HCEC 1CT (cell line): ENCODE measurements around the gene HDGFL2.
"Not testable (repeated sequence)": the region's sequence is repeated elsewhere in the genome, so short reads cannot be mapped to it uniquely, and the experiment has no call there.

Experiments used
- DNase-seq: peaks from one replicate; pipeline ENCODE4 v3.0.0-alpha.2; 2017

The HDGFL2 gene

DNA sequence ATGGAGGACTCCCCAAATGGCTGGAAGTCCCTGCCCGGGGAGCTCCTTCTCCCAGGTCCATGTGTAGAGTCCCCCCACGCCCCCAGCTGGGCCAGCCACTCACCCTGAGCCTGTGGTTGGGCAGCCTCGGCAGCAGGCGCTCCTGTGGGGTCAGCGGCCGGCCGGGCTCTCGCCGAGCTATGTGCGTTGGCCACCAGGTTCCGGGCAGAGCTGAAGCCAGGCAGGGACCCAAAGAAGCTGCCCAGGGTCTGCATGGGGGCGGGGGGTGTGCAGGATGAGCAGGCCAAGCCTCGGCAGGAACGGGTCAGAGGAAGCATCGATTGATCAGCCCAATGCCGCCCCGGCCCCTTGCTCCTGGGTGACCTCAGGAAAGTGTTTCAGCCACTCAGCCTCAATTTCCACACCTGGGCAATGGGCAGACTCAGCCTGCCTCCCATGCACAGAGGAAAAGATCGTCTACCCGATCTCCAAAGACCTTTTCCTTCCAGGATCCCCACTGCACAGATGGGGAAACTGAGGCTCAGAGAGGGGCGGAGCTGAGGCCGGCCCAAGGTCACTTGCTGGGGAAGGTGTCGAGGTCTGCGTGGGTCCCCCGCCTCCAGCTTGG lies 45.5 kb downstream of the HDGFL2 start:
- no peak for DNase-seq

DNA sequence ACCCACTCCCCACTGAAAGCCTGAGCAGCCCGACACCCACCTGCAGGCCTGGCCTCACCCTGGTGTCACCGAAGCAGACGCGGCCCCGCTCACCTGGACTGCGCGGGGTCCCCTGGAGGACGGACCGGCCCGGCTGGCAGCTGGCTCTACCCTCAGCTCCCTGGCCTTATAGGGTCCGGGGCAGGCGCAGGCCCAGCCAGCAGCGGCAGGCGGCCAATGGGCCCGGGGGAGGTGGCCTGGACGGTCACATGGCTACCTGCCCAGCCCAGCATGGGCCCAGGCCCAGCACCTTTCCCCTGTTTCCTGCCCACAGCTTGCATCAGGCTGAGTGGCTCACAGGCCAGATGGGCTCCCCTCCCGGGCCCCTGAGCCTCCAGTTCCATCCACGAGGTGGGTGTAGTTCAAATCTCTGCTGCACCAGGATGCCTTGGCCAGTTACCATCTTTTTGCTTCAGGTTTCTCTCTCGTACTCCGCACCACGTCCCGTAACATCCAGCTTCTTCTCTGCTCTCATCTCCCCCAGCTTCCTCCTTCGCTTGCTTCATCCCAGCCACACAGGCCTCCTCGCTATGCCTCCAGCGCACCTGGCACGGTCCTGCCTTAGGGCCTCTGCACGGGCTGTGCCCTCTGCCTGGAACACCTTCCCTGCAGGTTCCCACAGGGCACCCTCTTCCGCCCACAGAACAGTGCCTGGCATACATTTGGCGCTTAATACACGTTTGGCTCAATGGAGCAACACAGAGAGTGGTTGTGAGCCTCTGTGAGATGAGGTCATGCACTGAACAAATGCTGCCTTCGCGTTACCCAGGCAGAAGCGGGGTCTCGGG lies 46.5 kb downstream of the HDGFL2 start, which contains the start of gene PLIN4:
Gene PLIN4 (minus strand): TSS at position 142 of the 827 bp plus-strand sequence. CDS start 214 bp downstream, outside the sequence.
- peak; percentile 15 for DNase-seq

DNA sequence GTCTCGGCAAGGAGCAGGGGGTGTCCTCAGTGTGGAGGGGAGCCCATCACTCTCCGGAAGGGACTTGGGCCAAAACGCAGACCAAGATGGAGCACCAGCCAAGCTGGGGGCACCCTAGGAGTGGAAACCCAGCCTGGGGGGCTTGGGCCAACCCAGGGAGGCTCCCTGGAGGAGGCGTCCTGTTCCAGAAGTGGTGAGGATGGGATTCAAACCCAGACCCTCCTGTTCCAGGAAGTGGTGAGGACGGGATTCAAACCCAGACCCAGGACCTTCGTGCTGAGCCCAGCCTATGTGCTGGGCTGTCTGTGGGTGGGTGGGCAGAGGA lies 47.0 kb downstream of the HDGFL2 start:
- DNase-seq: no peak

DNA sequence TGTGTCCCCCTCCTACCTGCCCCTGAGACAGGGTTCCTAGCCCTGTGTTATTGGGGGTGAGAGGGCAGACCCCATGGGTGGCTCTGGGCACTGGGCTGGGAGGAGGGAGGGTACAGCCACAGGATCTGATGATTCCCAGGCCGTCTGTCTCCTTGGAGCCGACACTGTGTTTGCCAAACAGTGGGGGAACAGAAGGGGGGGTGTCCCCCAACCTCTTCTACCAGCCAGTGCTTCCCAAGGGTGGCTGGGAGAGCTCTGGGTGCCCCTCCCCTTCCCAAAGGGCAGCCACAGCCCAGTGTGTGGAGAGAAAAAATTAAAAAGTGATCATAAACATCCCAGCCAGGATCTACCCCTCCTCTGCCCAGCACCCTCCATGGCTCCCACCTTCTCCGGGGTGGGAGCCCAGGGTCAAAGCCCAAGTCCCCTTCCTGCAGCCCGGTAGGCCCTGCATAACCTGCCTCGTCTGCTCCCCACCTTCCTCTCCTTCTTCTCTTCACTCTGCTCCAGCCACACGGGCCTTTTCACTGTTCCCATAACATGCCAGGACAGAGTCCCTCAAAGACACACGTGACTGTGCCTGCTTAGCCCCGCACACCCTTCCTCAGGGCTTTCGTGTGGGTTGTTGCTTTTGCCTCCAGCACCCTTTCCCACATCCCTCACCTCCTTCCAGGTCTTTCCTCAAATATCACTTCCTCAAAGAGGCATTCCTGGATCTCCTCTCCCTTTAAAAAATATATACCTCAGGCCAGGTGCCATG lies 47.6 kb downstream of the HDGFL2 start:
- DNase-seq: no peak

DNA sequence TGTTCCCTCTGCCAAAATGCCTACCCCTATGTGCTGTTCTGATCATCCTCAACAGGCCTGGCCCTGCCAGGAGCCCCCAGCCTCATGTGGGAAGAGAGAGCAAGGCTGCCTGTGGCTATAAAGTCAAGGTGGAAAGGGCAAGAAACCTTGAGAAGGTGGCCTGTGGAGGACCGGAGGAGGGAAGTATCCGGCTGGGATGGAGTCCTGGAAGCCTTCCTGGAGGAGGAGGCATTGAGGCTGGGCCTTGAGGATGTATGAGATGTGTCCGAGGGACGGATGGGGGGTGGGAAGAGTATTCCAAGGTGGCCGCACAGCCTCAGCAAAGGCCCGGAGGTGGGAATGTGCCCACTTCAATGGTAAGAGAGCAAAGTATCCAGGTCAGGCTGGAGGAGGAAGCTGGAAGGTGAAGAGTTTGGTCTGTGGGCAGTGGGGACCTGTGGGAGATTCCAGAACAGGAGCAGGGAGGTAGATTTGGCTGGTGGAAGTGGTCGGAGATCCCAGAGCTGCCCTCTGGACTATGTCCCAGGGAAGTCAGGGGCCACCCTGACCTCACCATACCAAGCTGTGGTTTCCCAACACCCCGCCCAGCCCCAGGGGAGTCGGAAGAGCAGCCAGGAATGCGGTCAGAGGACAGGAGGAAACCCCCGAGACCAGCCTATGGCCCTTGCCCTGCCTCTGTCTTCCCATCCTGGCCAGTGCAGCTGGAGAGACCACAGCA lies 49.2 kb downstream of the HDGFL2 start:
- no peak for DNase-seq

DNA sequence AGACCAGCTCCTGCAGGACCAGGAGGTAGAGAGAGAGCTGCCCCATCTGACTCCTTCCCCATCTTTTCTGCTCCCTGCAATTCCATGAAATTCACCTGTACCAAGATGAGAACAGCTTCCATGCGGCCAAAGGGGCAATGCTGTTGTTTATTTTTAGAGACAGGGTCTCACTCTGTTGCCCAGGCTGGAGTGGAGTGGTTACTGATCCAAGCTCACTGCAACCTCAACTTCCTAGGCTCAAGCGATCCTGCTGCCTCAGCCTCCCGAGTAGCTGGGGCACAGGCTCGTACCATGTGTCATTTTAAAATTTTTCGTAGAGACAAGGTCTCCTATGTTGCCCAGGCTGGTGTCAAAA lies 49.8 kb downstream of the HDGFL2 start:
- no peak for DNase-seq

DNA sequence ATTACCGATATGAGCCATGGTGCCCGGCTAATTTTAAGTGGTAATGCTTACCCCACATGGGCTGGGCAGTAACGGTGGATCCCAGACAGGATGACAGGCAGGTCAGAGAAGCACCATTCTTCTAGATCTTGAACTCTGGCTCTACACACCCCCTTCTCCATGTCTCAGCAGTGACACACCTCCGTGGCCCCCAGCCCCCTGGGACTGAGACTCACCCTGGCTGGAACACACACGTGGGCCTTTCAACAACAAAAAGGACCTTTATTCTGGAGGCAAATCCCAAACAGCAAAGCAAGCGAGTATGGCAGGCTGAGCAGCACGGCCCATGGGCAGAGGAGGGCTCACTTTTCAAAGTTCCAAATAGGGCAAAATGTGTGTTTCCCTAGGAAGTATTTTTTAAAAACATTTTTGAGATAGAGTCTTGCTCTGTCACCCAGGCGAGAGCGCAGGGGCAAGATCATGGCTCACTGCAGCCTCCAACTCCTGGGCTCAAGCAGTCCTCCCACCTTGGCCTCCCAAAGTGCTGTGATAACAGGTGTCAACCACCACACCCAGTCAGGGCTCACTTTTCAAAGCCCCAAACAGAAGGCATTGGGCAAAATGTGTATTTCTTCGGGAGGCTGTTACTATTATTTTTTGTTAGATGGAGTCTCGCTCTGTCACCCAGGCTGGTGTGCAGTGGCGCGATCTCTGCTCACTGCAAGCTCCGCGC lies 50.4 kb downstream of the HDGFL2 start:
- no peak for DNase-seq

DNA sequence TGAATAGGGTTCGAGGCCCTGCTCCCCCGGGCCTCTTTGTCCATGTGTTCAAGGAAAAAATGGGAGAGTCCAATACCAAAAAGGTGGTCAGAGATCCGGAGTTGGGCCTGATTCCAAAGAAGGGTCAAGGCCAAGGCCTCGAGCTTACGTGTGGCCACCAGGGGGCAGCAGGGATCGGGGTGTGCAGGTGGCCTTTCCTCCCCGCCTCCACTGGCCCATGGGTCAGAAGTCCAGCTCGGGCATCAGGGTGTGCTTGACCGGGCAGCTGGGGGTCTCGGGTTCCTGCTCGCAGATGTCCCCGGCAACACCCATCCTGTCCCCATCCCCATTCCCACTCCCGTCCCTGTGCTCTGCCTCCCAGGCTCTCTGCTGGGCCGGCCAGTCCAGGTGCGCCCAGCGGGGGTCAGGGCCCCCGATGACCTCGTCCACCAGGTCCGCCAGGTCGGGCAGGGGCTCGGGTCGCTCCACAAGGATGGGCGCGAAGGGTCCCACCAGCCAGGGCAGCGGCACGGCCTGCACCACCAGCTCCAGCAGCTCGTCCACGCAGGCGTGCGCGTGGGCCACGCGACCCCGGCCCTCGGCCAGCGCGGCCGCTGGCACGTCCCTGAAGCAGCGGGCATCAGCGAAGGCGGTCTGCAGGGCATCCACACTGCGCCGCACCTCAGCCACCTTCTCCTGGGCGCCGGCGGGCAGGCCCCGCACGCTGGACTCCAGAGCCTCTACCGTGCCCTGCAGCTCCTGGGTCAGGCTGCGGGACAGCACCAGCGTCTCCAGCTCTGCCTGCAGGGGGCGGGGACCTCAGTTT lies 51.4 kb downstream of the HDGFL2 start:
- DNase-seq: peak; percentile 41

DNA sequence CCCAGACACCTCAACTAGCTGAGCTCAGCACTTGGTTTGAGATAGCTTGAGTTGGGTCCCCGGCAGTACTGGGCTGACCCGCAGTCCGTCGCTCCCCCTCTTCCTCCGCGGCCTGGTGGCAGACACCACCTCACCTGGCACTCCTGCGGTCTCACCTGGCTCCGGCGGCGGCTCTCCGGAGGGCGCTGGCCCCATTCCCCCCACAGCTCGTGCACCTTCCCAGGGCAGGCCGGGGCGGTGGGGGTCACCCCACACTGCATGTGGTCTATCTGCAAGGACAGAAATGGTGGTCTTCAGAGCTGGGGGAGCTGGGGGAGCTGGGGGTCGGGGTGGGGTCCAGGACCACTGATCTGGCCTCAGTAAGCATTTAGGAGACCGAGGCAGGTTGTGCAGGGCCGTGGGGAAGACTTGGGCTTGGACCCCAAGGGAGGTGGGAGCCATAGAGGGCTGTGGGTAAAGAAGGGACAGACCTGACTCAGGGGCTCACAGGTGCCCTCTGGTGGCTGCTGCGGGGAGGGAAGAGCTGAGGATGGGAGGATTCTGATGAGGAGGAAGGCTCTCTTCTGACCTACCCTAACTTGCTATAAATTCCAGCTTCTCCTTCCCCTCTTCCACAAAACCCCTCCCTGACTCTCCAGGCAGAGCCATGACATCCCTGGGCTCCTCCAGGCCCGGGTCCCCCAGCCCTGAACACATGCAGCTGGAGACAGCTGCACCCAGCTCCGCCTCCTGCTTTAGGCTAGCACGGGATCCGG lies 52.9 kb downstream of the HDGFL2 start:
- DNase-seq: no peak

DNA sequence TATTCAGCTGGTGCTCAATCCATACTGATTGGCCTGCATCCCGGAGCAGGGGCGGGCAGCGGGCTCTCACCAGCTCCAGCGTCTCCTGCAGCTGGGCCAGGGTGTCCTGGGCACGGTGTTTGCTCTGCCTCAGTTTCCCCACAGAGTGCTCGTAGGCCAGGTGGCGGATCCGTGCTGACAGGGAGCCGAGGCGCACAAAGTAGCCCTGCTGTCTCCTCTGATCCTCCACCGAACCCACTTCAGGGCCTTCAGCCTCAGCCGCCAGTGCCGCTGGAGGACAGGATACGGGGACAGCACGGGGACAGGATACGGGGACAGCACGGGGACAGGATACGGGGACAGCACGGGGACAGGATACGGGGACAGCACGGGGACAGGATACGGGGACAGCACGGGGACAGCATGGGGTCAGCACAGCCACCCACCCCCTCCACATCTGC lies 53.5 kb downstream of the HDGFL2 start:
- no peak for DNase-seq

DNA sequence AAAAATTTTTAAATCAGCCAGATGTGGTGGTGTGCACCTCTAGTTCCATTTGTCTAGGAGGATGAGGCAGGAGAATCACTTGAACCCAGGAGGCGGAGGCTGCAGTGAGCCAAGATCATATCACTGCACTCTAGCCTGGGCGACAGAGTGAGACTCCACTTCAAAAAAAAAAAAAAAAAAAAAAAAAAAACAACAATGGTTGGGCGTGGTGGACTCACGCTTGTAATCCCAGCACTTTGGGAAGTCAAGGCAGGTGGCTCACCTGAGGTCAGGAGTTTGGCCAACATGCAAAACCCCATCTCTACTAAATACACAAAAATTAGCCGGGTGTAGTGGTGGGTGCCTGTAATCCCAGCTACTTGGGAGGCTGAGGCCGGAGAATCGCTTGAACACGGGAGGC lies 55.3 kb downstream of the HDGFL2 start:
- not testable (repeated sequence) for DNase-seq

DNA sequence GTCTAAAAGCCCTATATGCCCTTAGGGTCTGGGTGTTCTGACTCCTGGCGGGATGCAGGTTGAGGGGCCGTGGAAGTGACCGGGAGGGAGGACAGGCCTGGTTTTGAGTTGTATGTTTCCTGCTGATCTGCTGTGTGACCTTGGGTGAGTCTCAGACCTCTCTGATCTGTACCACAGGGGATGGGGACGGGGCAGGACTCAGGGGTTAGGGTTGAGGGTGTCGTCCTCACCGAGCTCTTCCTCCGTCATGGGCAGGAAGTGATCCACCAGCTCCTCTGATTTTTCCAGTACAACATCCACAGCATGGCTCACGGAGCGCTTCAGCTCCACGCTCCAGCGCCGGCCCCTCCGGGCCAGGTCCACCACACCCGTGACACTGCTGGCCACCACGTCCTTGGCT lies 56.7 kb downstream of the HDGFL2 start:
- DNase-seq: no peak

DNA sequence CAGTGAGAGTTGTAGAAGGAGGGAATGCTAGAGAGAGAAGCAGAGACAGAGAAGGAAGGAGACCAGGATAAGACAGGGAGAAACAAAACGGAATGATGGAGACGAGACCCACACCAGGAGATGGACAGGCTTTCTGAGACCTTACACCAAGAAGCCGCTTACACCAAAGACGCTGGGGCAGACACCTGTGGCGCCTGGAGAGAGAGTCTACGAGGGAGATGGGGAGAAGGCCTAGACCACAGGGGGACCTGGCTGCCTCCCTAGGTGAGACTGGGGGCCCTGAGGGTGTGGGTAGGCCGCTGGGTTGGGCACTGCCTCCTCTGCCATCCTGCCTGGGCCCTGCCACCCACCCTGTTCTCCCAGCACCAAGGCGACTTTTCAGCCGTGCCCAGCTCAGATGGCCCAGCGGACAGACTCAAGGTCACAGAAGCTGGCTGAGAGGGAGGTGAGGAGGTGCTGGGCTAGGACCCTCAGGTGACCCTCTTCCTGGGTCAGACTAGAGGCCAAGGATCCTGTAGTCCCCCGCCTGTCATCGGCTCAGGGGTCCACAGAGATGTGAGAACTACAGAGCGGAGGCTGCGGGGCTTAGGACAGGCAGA lies 57.9 kb downstream of the HDGFL2 start:
- DNase-seq: no peak

DNA sequence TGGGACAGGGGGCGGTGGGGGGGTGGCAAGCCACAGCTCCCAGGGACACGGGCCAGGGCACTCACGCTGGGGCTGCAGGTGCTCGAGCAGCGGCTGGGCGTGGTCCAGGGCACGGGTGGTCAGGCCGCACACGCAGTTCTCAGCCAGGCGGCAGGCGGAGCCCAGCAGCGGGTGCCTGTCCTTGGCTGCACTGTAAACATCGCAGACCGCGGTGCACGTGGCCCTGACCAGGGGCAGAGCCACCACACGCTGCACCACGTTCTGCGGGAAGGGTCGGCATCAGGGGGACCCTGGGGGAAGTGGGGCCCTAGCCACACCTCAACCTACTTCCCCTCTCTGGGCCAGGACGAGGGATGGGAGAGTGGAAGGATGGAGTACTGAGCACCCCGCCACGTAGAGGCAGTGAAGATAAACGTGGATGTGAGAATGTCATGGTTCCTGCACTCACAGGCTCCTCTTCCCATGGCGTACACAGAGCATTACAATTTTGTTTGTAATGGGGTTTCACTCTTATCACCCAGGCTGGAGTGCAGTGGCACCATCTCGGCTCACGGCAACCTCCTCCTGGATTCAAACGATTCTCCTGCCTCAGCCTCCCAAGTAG lies 59.6 kb downstream of the HDGFL2 start:
- DNase-seq: no peak

DNA sequence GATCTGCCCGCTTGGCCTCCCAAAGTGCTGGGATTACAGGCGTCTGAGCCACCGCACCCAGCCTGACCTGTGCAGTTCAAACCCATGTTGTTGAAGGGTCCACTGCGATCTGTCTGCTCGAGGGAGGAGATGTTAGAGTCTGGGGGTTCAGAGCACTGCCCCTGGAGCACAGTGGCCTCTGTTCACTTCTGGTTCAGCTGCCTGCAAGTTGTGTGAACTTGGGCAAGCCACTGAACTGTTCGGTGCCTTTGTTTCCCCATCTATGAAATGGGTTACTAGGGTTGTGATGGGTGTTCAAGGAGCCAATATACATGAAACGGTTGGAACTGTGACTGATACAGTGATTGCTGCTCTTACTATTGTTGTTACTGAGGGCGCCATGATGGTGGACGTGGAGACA lies 61.2 kb downstream of the HDGFL2 start:
- no peak for DNase-seq

DNA sequence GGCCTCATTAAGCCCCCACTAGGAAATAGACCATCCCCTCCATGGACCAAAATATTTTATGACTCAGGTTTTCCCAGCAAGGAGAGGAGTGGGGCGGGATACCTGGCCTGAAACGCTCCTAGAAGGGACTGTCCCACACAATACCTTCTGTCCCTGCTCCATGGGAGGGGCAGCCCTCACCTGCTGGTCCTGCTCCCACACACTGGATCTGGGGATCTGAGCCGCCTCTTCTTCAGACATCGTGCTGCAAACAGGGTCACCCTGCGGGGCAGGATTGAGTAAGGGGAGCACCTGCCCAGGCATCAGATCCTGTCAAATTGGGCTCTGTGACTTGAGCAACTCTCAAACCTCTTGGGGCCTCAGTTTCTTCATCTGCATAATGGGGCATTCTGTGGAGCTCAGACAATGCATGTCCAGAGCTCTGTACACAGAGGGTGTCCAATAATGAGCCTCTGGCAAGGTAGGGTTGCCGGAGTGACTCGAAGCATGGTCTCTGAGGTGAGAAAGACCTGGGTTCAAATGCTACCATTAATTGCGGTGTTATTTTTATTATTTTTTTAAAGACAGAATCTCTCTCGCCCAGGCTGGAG lies 61.8 kb downstream of the HDGFL2 start:
- DNase-seq: no peak

DNA sequence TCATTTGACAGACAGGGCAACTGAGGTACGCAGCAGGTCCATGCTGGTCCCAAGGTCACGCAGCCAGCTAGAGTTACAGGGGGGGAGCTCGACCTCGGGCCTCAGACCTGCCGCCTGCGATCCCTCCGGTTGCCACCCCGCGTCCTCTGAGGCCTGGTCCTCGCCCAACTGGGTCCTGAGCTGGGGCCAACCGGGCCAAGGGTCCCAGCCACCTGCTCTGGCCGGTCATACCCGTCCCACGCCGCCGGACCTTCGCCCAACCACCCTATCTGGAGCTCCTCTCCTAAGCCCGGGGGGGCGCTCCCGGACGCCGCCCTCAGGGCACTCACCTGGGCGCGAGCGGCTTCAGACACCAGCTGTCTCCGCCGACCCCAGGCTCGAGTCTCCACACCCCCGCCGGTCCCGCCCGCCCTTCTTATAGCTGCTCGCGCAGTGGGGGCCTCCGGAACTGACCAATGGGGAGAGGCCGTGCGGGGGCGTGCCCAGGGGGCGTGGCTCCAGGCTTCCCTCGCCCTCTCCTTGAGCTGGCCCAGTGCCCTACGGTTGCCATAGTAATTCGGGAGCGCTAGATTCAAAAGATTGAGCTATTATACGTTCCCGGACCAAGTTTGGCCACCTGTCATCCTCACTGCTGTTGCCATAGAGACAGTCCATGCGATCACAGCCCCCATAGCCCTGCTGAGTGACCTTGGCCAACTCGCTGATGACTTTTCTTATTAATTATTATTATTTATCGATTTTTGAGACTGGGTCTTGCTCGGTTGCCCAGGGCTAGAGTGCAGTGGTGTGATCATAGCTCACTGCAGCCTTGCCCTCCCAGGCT lies 63.0 kb downstream of the HDGFL2 start, which contains the start of gene PLIN5:
Gene PLIN5 (minus strand): TSS at position 389 of the 823 bp plus-strand sequence. CDS start 1,150 bp downstream, outside the sequence.
- no peak for DNase-seq

DNA sequence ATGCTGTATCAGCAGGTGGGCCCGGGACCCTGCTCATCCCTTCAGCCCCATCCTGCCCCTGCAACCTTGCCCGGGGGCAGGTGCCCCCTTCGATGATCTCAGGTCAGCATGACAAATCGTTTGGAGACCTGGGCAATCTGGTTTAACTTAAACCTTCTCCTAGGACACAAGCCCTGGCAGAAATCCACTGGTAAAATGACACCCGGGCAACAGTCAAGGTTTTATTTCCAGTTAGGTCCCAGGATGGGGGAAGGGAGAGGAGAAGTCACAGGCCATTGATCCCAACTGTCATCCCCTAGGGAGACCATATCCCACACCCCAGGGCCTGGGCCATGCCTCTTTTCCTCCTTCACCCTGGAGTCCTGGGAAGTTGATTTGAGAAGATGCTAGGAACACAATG lies 64.7 kb downstream of the HDGFL2 start:
- DNase-seq: no peak
